GM18511 (cell line): ENCODE results near the gene THOC2.
A peak's percentile ranks its signal among the peaks of the same experiment; 100 is the strongest.
"Not testable (repeated sequence)": the region's sequence is repeated elsewhere in the genome, so short reads cannot be mapped to it uniquely, and the experiment has no call there.

Experiments
- ATAC-seq: cut with Tn5 transposase; IDR thresholded peaks from one replicate; pipeline ENCODE4 v1.9.1; 2021; ENCODE audit warnings: mild to moderate bottlenecking, moderate library complexity; ENCODE audit not compliant: unreplicated experiment

The THOC2 gene

GRCh38 chrX:123732670-123733363 lies at the start of gene THOC2:
Gene THOC2 (minus strand): TSS chrX:123733052. CDS start chrX:123733022, 30 bp downstream.
- peak; percentile 88 for ATAC-seq

GRCh38 chrX:123781786-123782185 lies 48.9 kb upstream of the THOC2 start:
- not testable (repeated sequence) for ATAC-seq

- no peak for ATAC-seq
These were observed 47.1 kb upstream of the THOC2 start for GRCh38 chrX:123779908-123780396.

- ATAC-seq: no peak
These were observed 40.6 kb upstream of the THOC2 start for GRCh38 chrX:123773258-123773988.

GRCh38 chrX:123771449-123772064 lies 38.7 kb upstream of the THOC2 start:
- ATAC-seq: peak; percentile 90

GRCh38 chrX:123764967-123765871 lies 32.4 kb upstream of the THOC2 start:
- peak; percentile 92 for ATAC-seq

GRCh38 chrX:123759849-123760248 lies 27.0 kb upstream of the THOC2 start:
- not testable (repeated sequence) for ATAC-seq

GRCh38 chrX:123757794-123758193 lies 24.9 kb upstream of the THOC2 start:
- ATAC-seq: not testable (repeated sequence)

- ATAC-seq: no peak
These were observed 23.5 kb upstream of the THOC2 start for GRCh38 chrX:123756320-123756719.

- no peak for ATAC-seq
These were observed 22.3 kb upstream of the THOC2 start for GRCh38 chrX:123755107-123755506.

GRCh38 chrX:123753656-123754350 lies 21.0 kb upstream of the THOC2 start:
- ATAC-seq: no peak

GRCh38 chrX:123749643-123750042 lies 16.8 kb upstream of the THOC2 start:
- ATAC-seq: no peak

- ATAC-seq: no peak
These were observed 12.7 kb upstream of the THOC2 start for GRCh38 chrX:123745511-123745910.

- no peak for ATAC-seq
These were observed 10.5 kb upstream of the THOC2 start for GRCh38 chrX:123743312-123743711.

- ATAC-seq: no peak
These were observed 9.6 kb upstream of the THOC2 start for GRCh38 chrX:123742440-123742839.

- ATAC-seq: no peak
These were observed 7.7 kb upstream of the THOC2 start for GRCh38 chrX:123740536-123740935.

- ATAC-seq: no peak
These were observed 7.2 kb upstream of the THOC2 start for GRCh38 chrX:123740006-123740405.

- no peak for ATAC-seq
These were observed 6.6 kb upstream of the THOC2 start for GRCh38 chrX:123739474-123739873.

- no peak for ATAC-seq
These were observed 5.6 kb upstream of the THOC2 start for GRCh38 chrX:123738378-123738940.
